Activated naive CD4-positive, alpha-beta T cell treated with anti-CD3 and anti-CD28 coated beads, Interleukin-2, amount 10 ng/mL, durations not matched to agents 7 days and 5 days (primary cell): ENCODE results near the gene BMI1.

ENCODE experiments used
- CTCF ChIA-PET: fragments of 350-600 bp; sonication (Branson Sonifier 250); formaldehyde crosslinking; loops from one replicate; lab custom pipeline; 2021; ENCODE audit warnings: antibody characterized with exemption; lab: Charles Lee
- DNase-seq: peaks from one replicate; pipeline ENCODE4 v3.0.0-alpha.2; 2020
- H3K27ac Mint-ChIP-seq: one replicate; pipeline ENCODE4 v1.8.0; 2021; ENCODE audit warnings: mild to moderate bottlenecking, moderate library complexity, mixed read lengths
- H3K27me3 Mint-ChIP-seq: one replicate; pipeline ENCODE4 v1.8.0; 2021; ENCODE audit warnings: mild to moderate bottlenecking, mixed read lengths
- H3K36me3 Mint-ChIP-seq: one replicate; pipeline ENCODE4 v1.8.0; 2021; ENCODE audit warnings: mixed read lengths
- H3K4me1 Mint-ChIP-seq: one replicate; pipeline ENCODE4 v1.8.0; 2021; ENCODE audit warnings: mixed read lengths
- H3K4me3 Mint-ChIP-seq: one replicate; pipeline ENCODE4 v1.8.0; 2021; ENCODE audit warnings: mild to moderate bottlenecking, moderate library complexity, mixed read lengths
- H3K9me3 Mint-ChIP-seq: one replicate; pipeline ENCODE4 v1.8.0; 2021; ENCODE audit warnings: mixed read lengths

Gene BMI1

DNA sequence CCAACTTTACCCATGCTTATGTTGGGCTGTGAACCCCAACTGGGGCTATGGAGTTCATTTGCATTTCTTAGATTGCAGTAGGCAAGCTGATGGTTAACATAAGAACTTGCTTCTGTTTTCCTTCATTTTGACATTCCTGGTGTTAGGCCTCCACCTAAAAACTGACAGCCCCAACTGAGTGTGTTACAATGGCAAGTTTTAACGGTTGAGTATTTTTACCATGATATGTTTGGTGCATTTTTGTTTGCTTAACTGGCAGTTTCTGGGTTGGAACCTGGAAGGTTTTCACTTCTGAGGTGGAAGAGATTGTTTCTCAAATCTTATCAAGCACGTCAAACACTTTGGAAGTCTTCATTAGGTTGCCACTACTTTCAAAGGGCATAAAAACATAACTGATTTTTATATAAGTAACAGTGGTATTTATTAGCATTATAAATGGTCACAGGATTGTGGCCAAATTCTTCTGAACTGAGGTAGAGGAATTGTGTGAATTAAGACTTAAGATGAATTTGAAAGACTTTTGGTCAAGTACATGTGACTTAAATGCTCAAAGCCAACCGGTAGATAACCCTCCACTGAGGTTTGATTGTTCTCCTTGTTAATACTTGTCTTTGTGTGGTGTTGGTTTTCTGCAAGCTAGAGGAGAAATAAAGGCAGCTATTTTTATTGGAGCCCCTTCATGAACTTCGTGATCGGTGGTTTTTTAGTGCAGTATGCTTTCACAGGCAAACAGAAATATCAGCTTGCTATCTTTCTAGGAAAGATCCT is 2.8 kb downstream of the BMI1 start:
- H3K9me3 Mint-ChIP-seq = no peaks in the 10 kb centered on the region
- CTCF ChIA-PET = interaction anchor here (1.5 kb wide), 1 partner anchor 8 kb away, joined by 4 read pairs; no protein-coding TSS in a partner anchor
- peaks cover 52% of the 10 kb centered on the region for H3K4me1 Mint-ChIP-seq
- H3K4me3 Mint-ChIP-seq = no peak overlapping the region
- peaks cover 61% of the 10 kb centered on the region for H3K27me3 Mint-ChIP-seq
- DNase-seq = no peak
- no peak overlapping the region for H3K27ac Mint-ChIP-seq
- H3K36me3 Mint-ChIP-seq = peaks cover 17% of the 10 kb centered on the region

DNA sequence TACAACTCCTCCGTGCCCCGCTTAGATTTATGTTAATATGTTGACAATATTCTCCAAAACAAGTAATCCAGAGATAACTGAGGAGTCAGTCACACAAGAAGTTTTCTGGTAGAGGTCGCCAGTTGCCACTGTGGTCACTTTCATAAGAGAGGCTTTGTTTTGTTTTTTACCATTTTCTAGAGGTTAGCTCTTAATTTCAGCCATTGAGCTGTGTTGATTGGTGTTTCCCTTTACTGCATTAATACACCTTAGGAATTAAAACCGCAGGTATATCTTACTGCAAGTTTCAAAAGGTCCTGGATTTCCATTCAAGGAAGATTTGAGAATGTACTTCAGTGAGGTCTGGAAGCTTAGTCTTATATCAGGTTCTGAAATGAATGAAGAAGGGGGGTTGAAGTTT is 3.5 kb downstream of the BMI1 start:
- CTCF ChIA-PET = interaction anchor here (1.1 kb wide), 1 partner anchor 14 kb away, joined by 3 read pairs; no protein-coding TSS in a partner anchor
- Mint-ChIP-seq H3K27ac (no peak overlapping the region), H3K4me1 (peaks cover 50% of the 10 kb centered on the region), H3K36me3 (peaks cover 18% of the 10 kb centered on the region), H3K4me3 (peak overlapping the region; percentile 84), H3K27me3 (peaks cover 56% of the 10 kb centered on the region), H3K9me3 (no peaks in the 10 kb centered on the region)
- no peak for DNase-seq

GRCh38 chr10:22324893-22325271 is 4.0 kb downstream of the BMI1 start:
- H3K4me1 Mint-ChIP-seq = peaks cover 45% of the 10 kb centered on the region
- peaks cover 52% of the 10 kb centered on the region for H3K27me3 Mint-ChIP-seq

GRCh38 chr10:22325272-22326144 is 4.6 kb downstream of the BMI1 start:
- peaks cover 16% of the 10 kb centered on the region for H3K36me3 Mint-ChIP-seq
- peak overlapping the region; percentile 75 for H3K27ac Mint-ChIP-seq
- H3K27me3 Mint-ChIP-seq = peaks cover 47% of the 10 kb centered on the region
- peak; percentile 79 for DNase-seq
- H3K4me3 Mint-ChIP-seq = peak overlapping the region; percentile 84
- no peaks in the 10 kb centered on the region for H3K9me3 Mint-ChIP-seq
- CTCF ChIA-PET = interaction anchor here (1.1 kb wide), 1 partner anchor 15 kb away, joined by 3 read pairs; no protein-coding TSS in a partner anchor
- H3K4me1 Mint-ChIP-seq = peaks cover 41% of the 10 kb centered on the region

More at GRCh38 chr10:22324893-22325271, 4.0 kb downstream of the BMI1 start:
- Mint-ChIP-seq H3K27ac (peak overlapping the region; percentile 75), H3K4me3 (peak overlapping the region; percentile 84), H3K36me3 (peaks cover 20% of the 10 kb centered on the region), H3K9me3 (no peaks in the 10 kb centered on the region)
- DNase-seq = no peak
- CTCF ChIA-PET = interaction anchor here (1.1 kb wide), 1 partner anchor 14 kb away, joined by 3 read pairs; no protein-coding TSS in a partner anchor

DNA sequence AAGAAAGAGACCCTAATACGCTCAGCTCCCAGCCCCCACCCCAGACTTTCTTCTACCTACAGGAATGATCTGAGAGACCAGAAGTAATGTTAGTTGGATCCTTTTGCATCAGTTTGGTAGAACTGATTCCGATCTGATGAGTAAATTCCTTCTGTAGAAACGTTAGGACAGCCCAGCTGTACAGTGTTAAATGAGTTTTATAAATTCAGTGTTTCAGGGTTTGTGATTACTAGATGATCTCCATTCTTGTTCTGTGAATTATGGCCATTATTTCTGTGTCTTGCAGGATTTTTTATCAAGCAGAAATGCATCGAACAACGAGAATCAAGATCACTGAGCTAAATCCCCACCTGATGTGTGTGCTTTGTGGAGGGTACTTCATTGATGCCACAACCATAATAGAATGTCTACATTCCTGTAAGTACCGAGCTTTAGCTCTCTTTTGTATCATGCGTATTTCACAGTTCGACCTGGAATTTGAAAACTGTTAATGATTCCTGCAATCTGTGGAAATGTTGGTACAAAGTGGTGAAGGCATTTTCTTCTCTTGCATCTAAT is 5.3 kb downstream of the BMI1 start:
- H3K36me3 Mint-ChIP-seq = peaks cover 18% of the 10 kb centered on the region
- H3K4me3 Mint-ChIP-seq = peak overlapping the region; percentile 71
- no peaks in the 10 kb centered on the region for H3K9me3 Mint-ChIP-seq
- H3K4me1 Mint-ChIP-seq = peaks cover 41% of the 10 kb centered on the region
- no peak for DNase-seq
- H3K27me3 Mint-ChIP-seq = peaks cover 44% of the 10 kb centered on the region
- CTCF ChIA-PET = no interaction called here
- peak overlapping the region; percentile 72 for H3K27ac Mint-ChIP-seq

DNA sequence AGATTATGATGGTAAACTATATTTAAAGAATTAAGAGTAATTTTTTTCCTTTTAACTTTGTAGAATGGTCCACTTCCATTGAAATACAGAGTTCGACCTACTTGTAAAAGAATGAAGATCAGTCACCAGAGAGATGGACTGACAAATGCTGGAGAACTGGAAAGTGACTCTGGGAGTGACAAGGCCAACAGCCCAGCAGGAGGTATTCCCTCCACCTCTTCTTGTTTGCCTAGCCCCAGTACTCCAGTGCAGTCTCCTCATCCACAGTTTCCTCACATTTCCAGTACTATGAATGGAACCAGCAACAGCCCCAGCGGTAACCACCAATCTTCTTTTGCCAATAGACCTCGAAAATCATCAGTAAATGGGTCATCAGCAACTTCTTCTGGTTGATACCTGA is 8.3 kb downstream of the BMI1 start:
- CTCF ChIA-PET = no interaction called here
- H3K27ac Mint-ChIP-seq = no peak overlapping the region

DNA sequence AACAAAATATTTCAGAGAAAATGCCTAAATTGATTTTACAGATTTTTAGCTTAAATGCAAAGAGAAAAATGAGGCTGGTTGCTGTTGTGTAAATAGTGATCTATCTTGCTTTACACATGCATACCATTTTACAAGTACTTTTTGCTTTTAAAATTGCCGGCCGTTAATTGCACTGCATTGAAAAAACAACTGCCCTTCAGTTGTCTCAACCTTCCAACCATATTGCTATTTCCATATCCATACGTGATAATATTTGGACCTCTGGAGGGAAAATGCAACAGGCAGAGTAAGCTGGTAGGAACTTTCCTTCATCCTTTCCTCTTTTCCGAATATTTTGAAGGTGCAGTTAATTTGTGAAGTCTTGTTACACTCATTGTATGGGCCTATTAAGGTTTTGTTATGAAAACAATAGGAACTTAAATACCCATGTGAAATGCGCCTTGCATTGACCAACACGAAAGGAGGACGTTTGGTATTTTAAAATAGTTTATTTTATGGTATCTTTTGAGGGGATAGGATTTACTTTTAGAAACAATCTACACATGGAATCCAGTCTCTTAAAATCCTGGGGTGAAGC is 11.3 kb downstream of the BMI1 start:
- peaks cover 39% of the 10 kb centered on the region for H3K4me1 Mint-ChIP-seq
- H3K27me3 Mint-ChIP-seq = peaks cover 47% of the 10 kb centered on the region
- DNase-seq = no peak
- CTCF ChIA-PET = interaction anchor here (1.1 kb wide), 1 partner anchor 10 kb away, joined by 4 read pairs; no protein-coding TSS in a partner anchor
- peak overlapping the region; percentile 91 for H3K27ac Mint-ChIP-seq
- peaks cover 3% of the 10 kb centered on the region for H3K9me3 Mint-ChIP-seq
- H3K4me3 Mint-ChIP-seq = peak overlapping the region; percentile 65
- peaks cover 25% of the 10 kb centered on the region for H3K36me3 Mint-ChIP-seq

More for the DNA sequence above, 8.3 kb downstream of the BMI1 start:
- DNase-seq = no peak
- Mint-ChIP-seq H3K9me3 (peaks cover 3% of the 10 kb centered on the region), H3K36me3 (peaks cover 30% of the 10 kb centered on the region), H3K4me3 (no peak overlapping the region), H3K27me3 (peaks cover 34% of the 10 kb centered on the region), H3K4me1 (peaks cover 42% of the 10 kb centered on the region)

DNA sequence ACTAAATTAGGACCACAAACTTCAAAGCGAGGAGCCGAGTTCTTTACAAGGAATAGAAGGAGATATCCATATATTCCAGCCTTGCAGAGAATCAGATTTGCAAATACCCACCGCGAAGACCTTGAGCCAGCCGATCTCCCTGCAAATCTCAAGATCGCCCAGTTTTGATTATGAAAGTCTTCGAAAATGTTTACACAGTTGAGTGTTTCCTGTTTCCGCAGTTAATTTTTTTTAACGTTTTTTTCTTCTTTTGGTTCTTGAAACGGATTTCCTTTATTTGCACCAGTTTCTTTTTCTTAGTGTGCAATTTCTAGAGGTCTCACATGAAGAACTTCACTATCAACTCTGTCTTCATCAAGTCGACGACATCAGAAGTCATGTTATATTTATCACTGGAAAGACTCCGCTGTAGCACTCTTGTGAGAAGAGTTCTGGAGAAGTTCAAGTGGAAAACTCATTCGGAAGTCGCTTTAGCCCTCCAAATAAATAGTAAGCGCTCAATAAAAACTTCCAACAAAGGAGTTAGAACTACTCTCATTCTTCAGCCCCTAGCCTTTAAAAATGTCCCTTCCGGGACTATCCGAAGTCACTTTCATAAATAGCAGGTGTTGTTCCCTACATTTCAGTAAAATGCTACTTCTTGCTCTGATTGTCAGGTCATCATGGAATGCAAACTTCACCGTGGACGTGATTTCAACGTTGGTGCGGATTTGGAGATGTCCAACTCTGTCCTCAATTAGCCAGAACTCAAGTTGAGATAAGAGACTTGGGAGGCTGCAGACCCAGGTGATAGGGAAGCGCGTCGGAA is 12.5 kb downstream of the BMI1 start:
- peaks cover 55% of the 10 kb centered on the region for H3K27me3 Mint-ChIP-seq
- H3K4me3 Mint-ChIP-seq = peak overlapping the region; percentile 65
- peaks cover 46% of the 10 kb centered on the region for H3K4me1 Mint-ChIP-seq
- CTCF ChIA-PET = no interaction called here
- H3K27ac Mint-ChIP-seq = peak overlapping the region; percentile 91
- DNase-seq = peak; percentile 46
- peaks cover 3% of the 10 kb centered on the region for H3K9me3 Mint-ChIP-seq
- peaks cover 25% of the 10 kb centered on the region for H3K36me3 Mint-ChIP-seq

DNA sequence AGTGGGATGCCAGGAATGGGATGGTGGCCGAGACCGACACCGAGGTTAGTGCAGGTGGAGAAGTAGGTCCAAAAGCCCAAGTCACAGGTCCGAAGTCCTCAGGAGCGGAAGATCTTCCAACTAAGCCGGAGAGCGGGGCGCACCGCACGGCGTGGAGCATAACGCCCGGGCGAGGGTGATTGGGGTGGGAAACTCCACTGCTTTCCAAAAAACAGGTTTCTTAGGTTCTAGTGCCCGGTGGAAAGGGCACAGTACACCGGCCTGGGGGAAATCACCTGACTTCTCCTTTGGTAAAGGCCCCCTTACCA is 13.0 kb downstream of the BMI1 start:
- Mint-ChIP-seq H3K9me3 (peaks cover 3% of the 10 kb centered on the region), H3K27me3 (peaks cover 61% of the 10 kb centered on the region), H3K27ac (peak overlapping the region; percentile 91), H3K4me1 (peaks cover 50% of the 10 kb centered on the region), H3K4me3 (peak overlapping the region; percentile 65), H3K36me3 (peaks cover 25% of the 10 kb centered on the region)
- CTCF ChIA-PET = no interaction called here
- DNase-seq = no peak

- DNase-seq = no peak
- CTCF ChIA-PET = no interaction called here
- peaks cover 54% of the 10 kb centered on the region for H3K4me1 Mint-ChIP-seq
- no peak overlapping the region for H3K27ac Mint-ChIP-seq
- peak overlapping the region; percentile 69 for H3K4me3 Mint-ChIP-seq
- peaks cover 19% of the 10 kb centered on the region for H3K36me3 Mint-ChIP-seq
- peaks cover 64% of the 10 kb centered on the region for H3K27me3 Mint-ChIP-seq
- peaks cover 3% of the 10 kb centered on the region for H3K9me3 Mint-ChIP-seq
Observed at GRCh38 chr10:22334414-22335172, 13.7 kb downstream of the BMI1 start.

DNA sequence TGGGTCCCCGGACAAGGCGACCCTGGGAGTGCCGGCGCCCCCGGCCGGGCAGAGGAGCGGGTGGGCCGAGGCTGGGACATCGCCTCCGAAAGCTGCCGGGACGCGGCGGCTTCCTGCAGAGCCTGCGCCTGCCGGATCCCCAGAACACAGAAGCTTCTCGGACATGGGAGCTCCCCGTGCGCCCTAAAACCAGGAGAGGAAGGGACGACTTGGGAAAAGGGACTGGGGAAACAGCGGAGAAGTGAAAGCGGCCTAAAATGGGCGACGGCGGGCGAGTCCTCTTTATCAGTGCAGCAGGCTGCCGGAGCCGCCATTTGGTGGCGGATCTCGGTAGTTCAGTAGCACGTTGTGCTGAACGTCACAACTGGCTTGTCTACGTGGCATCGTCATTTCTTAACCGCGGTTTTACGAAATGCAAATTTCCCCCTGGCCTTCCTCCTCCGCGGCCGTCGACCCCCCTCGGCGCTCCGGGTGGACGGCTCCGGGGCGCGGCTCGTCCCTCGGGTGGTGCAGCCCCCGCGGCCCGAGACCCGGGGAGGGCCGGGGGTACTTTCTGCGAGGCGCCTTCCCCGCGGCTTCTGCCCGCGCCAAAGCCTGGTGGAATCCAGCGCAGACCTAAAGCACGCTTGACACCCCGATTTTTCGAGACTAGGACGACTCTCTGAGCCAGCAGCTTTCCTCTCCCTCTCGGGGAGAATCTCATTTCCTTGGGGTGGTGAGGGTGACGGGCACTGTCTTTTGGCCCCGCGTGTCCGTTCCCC is 14.5 kb downstream of the BMI1 start:
- peaks cover 3% of the 10 kb centered on the region for H3K9me3 Mint-ChIP-seq
- peak overlapping the region; percentile 69 for H3K4me3 Mint-ChIP-seq
- DNase-seq = peak; percentile 76
- CTCF ChIA-PET = no interaction called here
- peak overlapping the region; percentile 82 for H3K27ac Mint-ChIP-seq
- peaks cover 62% of the 10 kb centered on the region for H3K4me1 Mint-ChIP-seq
- H3K36me3 Mint-ChIP-seq = peaks cover 17% of the 10 kb centered on the region
- peaks cover 71% of the 10 kb centered on the region for H3K27me3 Mint-ChIP-seq
